Kidney epithelial cell (primary cell): ENCODE measurements around the gene PLAC9. TPM values are rescaled to one million over a fixed set of nuclear protein-coding genes. Genes with fewer than 3 reads are reported as not detected.

Source experiments
- DNase-seq: peaks from one replicate; pipeline ENCODE4 v3.0.0-alpha.2; 2010; ENCODE audit warnings: low read depth
- H3K27me3 ChIP-seq: 2 replicates; pipeline ENCODE4 v1.6.0; 2011; ENCODE audit warnings: low read length; ENCODE audit not compliant: control insufficient read depth, insufficient read depth
- H3K36me3 ChIP-seq: 2 replicates; pipeline ENCODE4 v1.5.1; 2011; ENCODE audit warnings: low read length; ENCODE audit not compliant: control insufficient read depth, insufficient read depth
- H3K4me3 ChIP-seq: 2 replicates; pipeline ENCODE4 v1.5.1; 2011; ENCODE audit warnings: low read depth, mild to moderate bottlenecking, control low read depth, low read length
- CTCF ChIP-seq: IDR thresholded peaks from 2 replicates; pipeline ENCODE4 v1.5.1; 2011; ENCODE audit warnings: mild to moderate bottlenecking, moderate library complexity, low read length, control low read depth, inconsistent platforms; ENCODE audit not compliant: insufficient read depth, poor library complexity, severe bottlenecking
- total RNA-seq: library from RNA; depleted of rRNA; stranded (reverse); fragments of >200 nt; gene quantifications from 2 replicates; pipeline ENCODE4 v1.2.3, GENCODE V29; 2015

Gene PLAC9
- total RNA-seq, 1 donor from 2014 or later, result not detected

GRCh38 chr10:80174641-80175395 is 42.3 kb downstream of the PLAC9 start:
- Histone ChIP-seq H3K36me3 (peaks cover 2% of the 10 kb centered on the region), H3K4me3 (no peak overlapping the region), H3K27me3 (no peaks in the 10 kb centered on the region)
- TF ChIP-seq CTCF, result no peak
- no peak for DNase-seq

GRCh38 chr10:80176526-80176925 is 44.0 kb downstream of the PLAC9 start:
- DNase-seq, result no peak
- Histone ChIP-seq H3K4me3 (no peak overlapping the region), H3K36me3 (peaks cover 2% of the 10 kb centered on the region), H3K27me3 (no peaks in the 10 kb centered on the region)
- no peak for TF ChIP-seq CTCF

GRCh38 chr10:80177781-80178636 is 45.5 kb downstream of the PLAC9 start:
- Histone ChIP-seq H3K4me3 (no peak overlapping the region), H3K36me3 (peaks cover 2% of the 10 kb centered on the region), H3K27me3 (no peaks in the 10 kb centered on the region)
- no peak for DNase-seq
- no peak for TF ChIP-seq CTCF

GRCh38 chr10:80182986-80183385 is 50.5 kb downstream of the PLAC9 start:
- H3K36me3 ChIP-seq, result no peaks in the 10 kb centered on the region
- no peak overlapping the region for H3K4me3 ChIP-seq
- TF ChIP-seq CTCF, result no peak
- no peak for DNase-seq
- H3K27me3 ChIP-seq, result no peaks in the 10 kb centered on the region

GRCh38 chr10:80183436-80183835 is 50.9 kb downstream of the PLAC9 start:
- Histone ChIP-seq H3K36me3 (no peaks in the 10 kb centered on the region), H3K4me3 (no peak overlapping the region), H3K27me3 (no peaks in the 10 kb centered on the region)
- no peak for TF ChIP-seq CTCF
- no peak for DNase-seq
